ENCODE results near the gene SEC31B. TPM values are rescaled to one million over a fixed set of nuclear protein-coding genes. Genes with fewer than 3 reads are reported as not detected.

The SEC31B gene
- total and polyA plus RNA-seq, 2 of the 8 experiments (the other 6 are each of a cell fraction or from before 2014, with no cell fraction given): 4.1 to 5.3 TPM

GRCh38 chr10:100468978-100469377, 50.7 kb downstream of the SEC31B start (continued):
- TF ChIP-seq CHD7 (IDR thresholded peaks at IDR 0.05; ENCODE audit: insufficient replicate concordance, low read length): no peak
- TF ChIP-seq MAFK (IDR thresholded peaks at IDR 0.05; ENCODE audit: low read depth, low read length): no peak
- no peak for TF ChIP-seq GABPA (IDR thresholded peaks at IDR 0.05; ENCODE audit: borderline replicate concordance, insufficient read depth, low read length)
- TF ChIP-seq RFX5 (IDR thresholded peaks at IDR 0.05; ENCODE audit: borderline replicate concordance, low read depth, low read length): no peak
- no peak for TF ChIP-seq TAF7 (optimal IDR thresholded peaks at IDR 0.05; ENCODE audit: borderline replicate concordance, low read depth, low read length)
- TF ChIP-seq KDM4A (IDR thresholded peaks at IDR 0.05; ENCODE audit: low read depth, low read length, severe bottlenecking): no peak
- TF ChIP-seq POLR2AphosphoS5 (IDR thresholded peaks at IDR 0.05; ENCODE audit: low read depth, low read length): no peak
- TF ChIP-seq GTF2F1 (IDR thresholded peaks at IDR 0.05; ENCODE audit: borderline replicate concordance, low read depth, low read length): no peak

Measured in H1 (cell line).